ENCODE data around the gene C1QTNF1. TPM values are rescaled to one million over a fixed set of nuclear protein-coding genes. Genes with fewer than 3 reads are reported as not detected.
A peak's percentile ranks its signal among the peaks of the same experiment; 100 is the strongest.

The C1QTNF1 gene, protein sequence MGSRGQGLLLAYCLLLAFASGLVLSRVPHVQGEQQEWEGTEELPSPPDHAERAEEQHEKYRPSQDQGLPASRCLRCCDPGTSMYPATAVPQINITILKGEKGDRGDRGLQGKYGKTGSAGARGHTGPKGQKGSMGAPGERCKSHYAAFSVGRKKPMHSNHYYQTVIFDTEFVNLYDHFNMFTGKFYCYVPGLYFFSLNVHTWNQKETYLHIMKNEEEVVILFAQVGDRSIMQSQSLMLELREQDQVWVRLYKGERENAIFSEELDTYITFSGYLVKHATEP
- total RNA-seq (1 to 10 TPM; 9.1 to 9.8 TPM), polyA plus RNA-seq (ENCODE audit: insufficient read depth, low read depth, low replicate concordance) (22.5 TPM)
- long read RNA-seq, donor 1, partial matches to known transcripts: 0 of 6 reads
- long read RNA-seq, donor 1, other reads (novel, unspliced or antisense): 0 of 6 reads
- long read RNA-seq, donor 2, transcript C1QTNF1-206 (4 exons, 1,672 nt): major isoform, 7 of 7 reads
- long read RNA-seq, donor 2, partial matches to known transcripts: 0 of 7 reads
- long read RNA-seq, donor 2, other reads (novel, unspliced or antisense): 0 of 7 reads

DNA sequence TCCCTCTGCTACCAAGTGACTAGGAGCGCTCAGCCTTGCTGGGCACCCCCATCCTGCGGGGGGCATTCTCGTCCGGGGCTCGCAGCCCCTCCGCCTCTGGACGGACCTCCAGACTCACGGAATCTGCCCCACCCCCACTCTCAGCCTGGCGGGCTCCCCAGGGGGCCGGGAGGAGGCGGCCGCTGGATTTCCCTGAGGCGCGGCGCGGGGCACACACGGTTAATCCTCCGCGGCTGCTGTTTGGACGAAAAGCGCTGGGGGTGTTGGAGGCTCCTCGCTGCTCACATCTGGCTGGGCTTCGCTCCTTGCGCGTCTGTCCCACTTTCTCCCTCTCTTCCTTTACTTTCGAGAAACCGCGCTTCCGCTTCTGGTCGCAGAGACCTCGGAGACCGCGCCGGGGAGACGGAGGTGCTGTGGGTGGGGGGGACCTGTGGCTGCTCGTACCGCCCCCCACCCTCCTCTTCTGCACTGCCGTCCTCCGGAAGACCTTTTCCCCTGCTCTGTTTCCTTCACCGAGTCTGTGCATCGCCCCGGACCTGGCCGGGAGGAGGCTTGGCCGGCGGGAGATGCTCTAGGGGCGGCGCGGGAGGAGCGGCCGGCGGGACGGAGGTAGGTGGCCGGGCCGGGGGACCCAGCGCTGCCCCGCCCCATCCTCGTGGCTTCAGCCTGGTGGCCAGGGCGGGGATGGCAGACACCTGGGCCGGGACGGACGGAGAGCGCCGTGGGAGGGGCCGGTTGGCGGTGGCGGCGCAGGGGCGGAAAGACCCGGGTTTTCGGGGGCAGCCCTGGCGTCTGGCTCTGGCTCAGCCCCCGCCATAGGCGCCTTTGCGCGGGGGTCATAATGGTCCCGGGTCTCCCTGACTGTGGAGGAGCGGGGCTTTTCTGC lies at the start of gene C1QTNF1:
C1QTNF1 (plus strand) TSS at position 284 of the 886 bp plus-strand sequence. CDS start 19,800 bp downstream, outside the sequence.
- Histone ChIP-seq H3K4me1 (peaks cover 63% of the 10 kb centered on the region), H3K27me3 (no peaks in the 10 kb centered on the region), H3K9me3 (no peaks in the 10 kb centered on the region), H3K4me3 (peak within 1 kb of the TSS; percentile 55 to 62), H3K36me3 (ENCODE audit: low read depth, missing control alignments) (no peaks in the 10 kb centered on the region), H3K27ac (peak within 1 kb of the TSS; percentile 60 to 63)
- TF ChIP-seq POLR2A (IDR thresholded peaks at IDR 0.05): no peak
- TF ChIP-seq, protein P1, sequence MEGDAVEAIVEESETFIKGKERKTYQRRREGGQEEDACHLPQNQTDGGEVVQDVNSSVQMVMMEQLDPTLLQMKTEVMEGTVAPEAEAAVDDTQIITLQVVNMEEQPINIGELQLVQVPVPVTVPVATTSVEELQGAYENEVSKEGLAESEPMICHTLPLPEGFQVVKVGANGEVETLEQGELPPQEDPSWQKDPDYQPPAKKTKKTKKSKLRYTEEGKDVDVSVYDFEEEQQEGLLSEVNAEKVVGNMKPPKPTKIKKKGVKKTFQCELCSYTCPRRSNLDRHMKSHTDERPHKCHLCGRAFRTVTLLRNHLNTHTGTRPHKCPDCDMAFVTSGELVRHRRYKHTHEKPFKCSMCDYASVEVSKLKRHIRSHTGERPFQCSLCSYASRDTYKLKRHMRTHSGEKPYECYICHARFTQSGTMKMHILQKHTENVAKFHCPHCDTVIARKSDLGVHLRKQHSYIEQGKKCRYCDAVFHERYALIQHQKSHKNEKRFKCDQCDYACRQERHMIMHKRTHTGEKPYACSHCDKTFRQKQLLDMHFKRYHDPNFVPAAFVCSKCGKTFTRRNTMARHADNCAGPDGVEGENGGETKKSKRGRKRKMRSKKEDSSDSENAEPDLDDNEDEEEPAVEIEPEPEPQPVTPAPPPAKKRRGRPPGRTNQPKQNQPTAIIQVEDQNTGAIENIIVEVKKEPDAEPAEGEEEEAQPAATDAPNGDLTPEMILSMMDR (IDR thresholded peaks at IDR 0.05): peak in 1 of 3 experiments; percentile 11
- WGBS, 2 donors: 0 to 1% methylated on average over 15 to 77 of the region's 77 CpGs
- DNase-seq: peak; percentile 52
- intact Hi-C loops (cut with DNase I; ENCODE audit: low total_unique reads): no loop called here

DNA sequence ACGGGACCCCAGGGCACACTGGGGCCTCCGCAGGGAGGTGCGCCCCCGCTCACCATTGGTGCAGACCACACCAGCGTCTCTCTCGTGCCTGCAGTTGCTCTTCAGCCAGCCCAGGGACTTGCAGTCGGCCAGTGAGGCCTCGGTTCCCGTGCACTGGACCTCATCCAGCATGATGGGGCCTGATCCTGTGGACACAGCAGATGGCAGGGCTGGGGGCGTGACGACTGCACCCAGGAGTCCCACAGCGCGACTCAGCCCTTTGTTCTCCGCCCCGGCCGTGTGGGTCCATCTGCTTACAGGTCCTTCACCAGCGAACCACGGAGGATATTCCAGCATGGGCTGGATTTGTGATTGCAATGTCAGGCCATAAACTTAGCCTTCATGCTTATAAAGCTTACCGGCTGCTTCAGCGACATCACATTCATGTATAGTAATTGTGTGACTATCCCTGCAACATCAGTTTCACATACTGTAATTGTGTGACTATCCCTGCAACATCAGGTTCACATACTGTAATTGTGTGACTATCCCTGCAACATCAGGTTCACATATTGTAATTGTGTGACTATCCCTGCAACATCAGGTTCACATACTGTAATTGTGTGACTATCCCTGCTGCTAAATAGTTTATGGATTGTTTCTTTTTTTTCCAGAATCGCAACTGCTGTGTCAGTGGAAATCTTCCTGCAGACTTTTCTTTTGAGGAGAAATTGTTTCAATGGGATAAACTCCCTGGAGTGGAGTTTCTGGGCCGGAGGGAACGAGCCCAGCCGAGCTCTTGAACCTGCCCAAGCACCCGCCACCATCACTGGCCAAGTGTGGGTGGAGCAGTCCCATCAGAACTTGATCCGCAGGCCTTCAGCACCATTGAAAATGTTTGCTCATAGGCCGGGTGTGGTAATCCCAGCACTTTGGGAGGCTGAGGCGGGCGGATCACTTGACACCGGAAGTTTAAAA lies 49.1 kb upstream of the C1QTNF1 start:
- Histone ChIP-seq H3K4me1 (peaks cover 51% of the 10 kb centered on the region), H3K4me3 (no peak overlapping the region)
- intact Hi-C loops (cut with DNase I; ENCODE audit: low total_unique reads): loop anchor here (5.0 kb wide), 1 partner anchor 93 kb away; no protein-coding TSS in a partner anchor

DNA sequence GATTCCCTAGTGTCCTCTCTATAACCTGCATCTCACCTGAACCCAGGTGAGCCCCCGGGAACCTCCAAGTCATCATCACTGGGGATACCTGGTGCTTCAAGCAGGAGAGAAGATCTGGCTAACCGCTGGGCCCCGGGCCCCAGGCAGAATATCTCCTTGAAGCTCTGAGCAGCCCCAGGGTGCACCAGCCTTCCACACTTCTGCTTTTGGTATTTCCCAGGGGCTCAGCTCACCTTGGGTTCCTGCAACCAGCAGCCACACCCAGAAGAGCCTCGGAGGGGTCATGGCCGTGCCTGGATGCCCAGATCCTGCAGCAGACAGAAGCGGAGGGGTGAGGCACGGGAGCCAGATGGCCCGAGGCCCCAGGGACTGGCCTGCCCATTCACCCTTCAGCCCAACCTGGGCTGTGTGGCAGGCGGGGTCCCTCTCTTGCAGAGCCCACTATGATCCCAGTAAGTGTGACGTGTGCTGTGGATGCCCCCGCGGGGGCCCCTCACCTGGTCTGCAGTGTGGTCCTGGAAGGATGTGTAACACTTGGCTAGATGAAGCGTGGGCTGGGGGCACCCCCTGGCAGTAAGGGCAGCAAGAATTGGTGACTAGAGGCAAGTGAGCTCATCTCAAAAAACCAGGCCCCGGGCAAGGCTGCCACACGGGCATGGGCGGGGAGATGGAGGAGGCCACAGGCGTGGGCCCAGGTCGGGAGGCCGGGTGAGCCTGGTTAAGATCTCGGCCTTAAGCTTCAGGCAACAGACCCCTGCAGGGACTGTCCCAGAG lies 46.9 kb upstream of the C1QTNF1 start:
- Histone ChIP-seq H3K27me3 (no peaks in the 10 kb centered on the region), H3K27ac (peak overlapping the region; percentile 49 to 68), H3K4me3 (no peak overlapping the region), H3K4me1 (peaks cover 52% of the 10 kb centered on the region), H3K36me3 (ENCODE audit: low read depth, missing control alignments) (no peaks in the 10 kb centered on the region), H3K9me3 (no peaks in the 10 kb centered on the region)
- 58 to 80% methylated on average over 7 to 20 of the region's 20 CpGs for WGBS, 2 donors
- intact Hi-C loops (cut with DNase I; ENCODE audit: low total_unique reads): no loop called here
- DNase-seq: no peak
- TF ChIP-seq, protein P1 (IDR thresholded peaks at IDR 0.05): no peak

More for the DNA sequence above, 49.1 kb upstream of the C1QTNF1 start:
- DNase-seq: peak; percentile 75
- Histone ChIP-seq H3K27me3 (no peaks in the 10 kb centered on the region), H3K9me3 (no peaks in the 10 kb centered on the region), H3K36me3 (ENCODE audit: low read depth, missing control alignments) (no peaks in the 10 kb centered on the region), H3K27ac (peak overlapping the region; percentile 55 to 66)
- TF ChIP-seq, protein P1 (IDR thresholded peaks at IDR 0.05): no peak
- TF ChIP-seq POLR2A (IDR thresholded peaks at IDR 0.05): no peak
- WGBS, 2 donors: 61 to 62% methylated on average over 23 to 27 of the region's 30 CpGs

DNA sequence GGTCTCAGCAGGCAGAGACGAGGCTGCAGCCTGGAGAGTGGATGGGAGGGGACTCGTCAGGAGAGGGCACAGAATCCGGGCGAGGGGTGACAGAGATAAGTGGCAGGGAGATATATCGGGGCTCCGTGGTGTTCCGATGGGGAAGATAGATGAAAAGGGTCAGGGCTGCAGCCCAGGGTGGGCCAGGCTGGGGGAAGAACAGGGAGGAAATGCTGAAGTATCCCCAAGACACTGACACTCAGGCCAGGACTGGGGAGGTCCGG lies 46.4 kb upstream of the C1QTNF1 start:
- TF ChIP-seq, protein P1 (IDR thresholded peaks at IDR 0.05): no peak
- TF ChIP-seq POLR2A (IDR thresholded peaks at IDR 0.05): no peak
- peak overlapping the region; percentile 49 to 68 for H3K27ac ChIP-seq
- peaks cover 49% of the 10 kb centered on the region for H3K4me1 ChIP-seq
- no peaks in the 10 kb centered on the region for H3K36me3 ChIP-seq (ENCODE audit: low read depth, missing control alignments)
- intact Hi-C loops (cut with DNase I; ENCODE audit: low total_unique reads): no loop called here
- 47 to 56% methylated on average over 8 of the region's 8 CpGs for WGBS, 2 donors
- no peak overlapping the region for H3K4me3 ChIP-seq
- no peak for DNase-seq
- no peaks in the 10 kb centered on the region for H3K9me3 ChIP-seq
- no peaks in the 10 kb centered on the region for H3K27me3 ChIP-seq

All from testis (tissue), 5 donors.